Mammary epithelial cell (primary cell): ENCODE data around the gene ZBTB40.

ENCODE experiments used
- EZH2 ChIP-seq: IDR thresholded peaks from 2 replicates; pipeline ENCODE4 v1.6.1; 2012; ENCODE audit warnings: low read length, inconsistent platforms, borderline replicate concordance
- TF ChIP-seq, protein P1 (sequence below), 2 donors: IDR thresholded peaks in 1 of 2; conservative IDR thresholded peaks in 1 of 2; 2 replicates each; pipeline ENCODE4 v1.5.1; 2011 to 2012; ENCODE audit warnings: inconsistent platforms in 2 of 2, low read length in 2 of 2, mild to moderate bottlenecking in 2 of 2, control low read depth in 1 of 2, low read depth in 1 of 2; ENCODE audit not compliant: insufficient read depth in 1 of 2; ENCODE audit errors: extremely low read depth in 1 of 2

DNA sequence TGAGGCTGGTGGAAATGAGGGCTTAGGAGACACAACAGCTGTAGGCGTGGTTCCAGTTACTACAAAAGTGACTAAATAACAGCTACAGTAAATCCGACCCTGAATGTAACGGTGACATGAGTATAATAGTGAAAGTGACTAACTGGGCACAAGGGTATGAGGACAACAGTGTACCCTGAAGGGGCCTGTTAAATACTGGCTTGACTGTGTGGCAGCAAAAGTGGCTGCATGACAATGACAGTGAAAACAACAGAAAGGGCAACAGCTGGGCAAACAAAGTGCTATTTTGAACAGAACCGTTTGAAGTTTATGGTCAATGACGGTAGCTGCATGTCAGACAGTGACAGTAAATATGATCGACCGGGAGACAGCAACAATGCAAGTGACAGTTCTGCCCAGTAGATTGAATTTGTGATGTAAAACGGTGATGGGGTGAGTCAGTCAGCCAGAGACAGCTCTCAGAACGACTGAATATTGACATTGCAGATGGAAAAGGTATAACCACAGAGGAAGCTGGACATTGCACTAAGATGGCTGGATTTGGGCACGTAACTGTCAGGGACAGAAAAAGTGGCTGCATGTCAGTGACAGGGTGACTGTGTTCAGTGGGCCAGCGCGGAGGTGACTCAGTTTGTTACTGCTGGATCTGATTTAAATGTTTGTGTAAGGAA lies 1.2 kb upstream of the ZBTB40 start:
- TF ChIP-seq, protein P1, sequence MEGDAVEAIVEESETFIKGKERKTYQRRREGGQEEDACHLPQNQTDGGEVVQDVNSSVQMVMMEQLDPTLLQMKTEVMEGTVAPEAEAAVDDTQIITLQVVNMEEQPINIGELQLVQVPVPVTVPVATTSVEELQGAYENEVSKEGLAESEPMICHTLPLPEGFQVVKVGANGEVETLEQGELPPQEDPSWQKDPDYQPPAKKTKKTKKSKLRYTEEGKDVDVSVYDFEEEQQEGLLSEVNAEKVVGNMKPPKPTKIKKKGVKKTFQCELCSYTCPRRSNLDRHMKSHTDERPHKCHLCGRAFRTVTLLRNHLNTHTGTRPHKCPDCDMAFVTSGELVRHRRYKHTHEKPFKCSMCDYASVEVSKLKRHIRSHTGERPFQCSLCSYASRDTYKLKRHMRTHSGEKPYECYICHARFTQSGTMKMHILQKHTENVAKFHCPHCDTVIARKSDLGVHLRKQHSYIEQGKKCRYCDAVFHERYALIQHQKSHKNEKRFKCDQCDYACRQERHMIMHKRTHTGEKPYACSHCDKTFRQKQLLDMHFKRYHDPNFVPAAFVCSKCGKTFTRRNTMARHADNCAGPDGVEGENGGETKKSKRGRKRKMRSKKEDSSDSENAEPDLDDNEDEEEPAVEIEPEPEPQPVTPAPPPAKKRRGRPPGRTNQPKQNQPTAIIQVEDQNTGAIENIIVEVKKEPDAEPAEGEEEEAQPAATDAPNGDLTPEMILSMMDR (conservative IDR thresholded peaks at IDR 0.05 in 1 of 2, IDR thresholded peaks at IDR 0.05 in 1 of 2; ENCODE audit: extremely low read depth in 1 of 2, insufficient read depth in 1 of 2, low read depth in 1 of 2, low read length in 2 of 2), result no peak
- TF ChIP-seq EZH2, result no peak
